HepG2 (cell line): ENCODE results near the gene BBOX1. TPM values are rescaled to one million over a fixed set of nuclear protein-coding genes. Genes with fewer than 3 reads are reported as not detected.

Experiments used
- ATAC-seq: fragments of 200-7000 bp; cut with Tn5 transposase; 3 replicates; pipeline ENCODE4 v1.9.1; 2020; ENCODE audit warnings: mild to moderate bottlenecking, moderate library complexity
- BruUV-seq: library from RNA; stranded (reverse); fragments of 400-500 nt; replicated peaks from 2 replicates; lab custom pipeline; 2021; lab: Mats Ljungman, UMichigan
- CTCF ChIA-PET: fragments of 300-600 bp; formaldehyde crosslinking; extraction: SDS; loops from one replicate; lab custom pipeline; 2021; ENCODE audit warnings: low total read pairs, inconsistent platforms, low intra/inter-chr PET ratio; lab: Yijun Ruan, JAX
- POLR2A ChIA-PET: fragments of 350-600 bp; sonication (Branson Sonifier 250); formaldehyde crosslinking; loops from one replicate; lab custom pipeline; 2020; ENCODE audit warnings: antibody characterized with exemption, inconsistent platforms; lab: Yijun Ruan, JAX
- DNase-seq: peaks from one replicate; pipeline ENCODE4 v3.0.0-alpha.2; 2015; ENCODE audit warnings: low spot score
- FAIRE-seq: peaks from 3 replicates; lab custom pipeline; 2011; peaks lifted over from hg19 to GRCh38; lab: Jason Lieb, UNC
- H2AFZ ChIP-seq: one replicate; pipeline ENCODE4 v1.6.1; 2011; ENCODE audit warnings: low read length, inconsistent platforms
- H3K27ac ChIP-seq: fragments of 300-600 bp; 3 replicates; pipeline ENCODE4 v1.8.0; 2011; ENCODE audit warnings: mixed run types, mild to moderate bottlenecking, mixed read lengths, low read length, inconsistent platforms; ENCODE audit not compliant: insufficient read depth; ENCODE audit errors: extremely low read length
- H3K27me3 ChIP-seq, 2 experiments: fragments of 200-600 bp in 1 of 2; 2 replicates in 1 of 2; 3 replicates in 1 of 2; pipeline versions ENCODE4 v1.6.0 to v1.8.0; 2011; ENCODE audit warnings: low read length in 2 of 2, mild to moderate bottlenecking in 2 of 2, moderate library complexity in 2 of 2, inconsistent platforms in 1 of 2; ENCODE audit not compliant: insufficient read depth in 2 of 2, control insufficient read depth in 1 of 2
- H3K36me3 ChIP-seq, 2 experiments: fragments of 200-600 bp in 1 of 2; replicated peaks in 1 of 2; 2 replicates in 1 of 2; 3 replicates in 1 of 2; pipeline versions ENCODE4 v1.5.1 to v1.8.0; 2011; ENCODE audit warnings: low read length in 2 of 2, inconsistent platforms in 1 of 2; ENCODE audit not compliant: insufficient read depth in 2 of 2, control insufficient read depth in 1 of 2
- H3K4me1 ChIP-seq: 2 replicates; pipeline ENCODE4 v1.5.1; 2012; ENCODE audit warnings: low read length, inconsistent platforms; ENCODE audit not compliant: insufficient read depth
- H3K4me2 ChIP-seq: 2 replicates; pipeline ENCODE4 v1.6.0; 2011; ENCODE audit warnings: low read depth, low read length, inconsistent platforms
- H3K4me3 ChIP-seq, 3 experiments: fragments of 200-600 bp in 1 of 3; sonication (generic), shearing (Covaris generic) in 1 of 3; replicated peaks in 1 of 3; 2 replicates each; pipeline ENCODE4 v1.5.1; 2011 to 2016; ENCODE audit warnings: low read length in 3 of 3, inconsistent platforms in 2 of 3, low read depth in 2 of 3, mild to moderate bottlenecking in 2 of 3, control low read depth in 1 of 3, mixed read lengths in 1 of 3; ENCODE audit not compliant: insufficient read depth in 1 of 3
- H3K79me2 ChIP-seq: one replicate; pipeline ENCODE4 v1.6.1; 2011; ENCODE audit warnings: low read length, inconsistent platforms; ENCODE audit not compliant: insufficient read depth
- H3K9ac ChIP-seq: 2 replicates; pipeline ENCODE4 v1.6.0; 2011; ENCODE audit warnings: mild to moderate bottlenecking, low read depth, low read length, inconsistent platforms; ENCODE audit not compliant: insufficient read depth
- H3K9me3 ChIP-seq: 2 replicates; pipeline ENCODE4 v1.5.1; 2012; ENCODE audit warnings: mild to moderate bottlenecking, low read length
- H4K20me1 ChIP-seq: 2 replicates; pipeline ENCODE4 v1.6.0; 2011; ENCODE audit warnings: inconsistent platforms, mild to moderate bottlenecking, low read length, moderate library complexity; ENCODE audit not compliant: insufficient read depth
- ARHGAP35 ChIP-seq: sonication (generic); formaldehyde crosslinking; IDR thresholded peaks from 2 replicates; pipeline ENCODE4 v1.9.0; 2022; ENCODE audit warnings: mild to moderate bottlenecking, inconsistent platforms, moderate library complexity, missing genetic modification reagents, borderline replicate concordance
- NCOR1 ChIP-seq: fragments of 200-600 bp; sonication (generic); IDR thresholded peaks from 2 replicates; pipeline ENCODE4 v1.7.0; 2017; ENCODE audit warnings: antibody characterized with exemption, low read length, borderline replicate concordance
- SIX4 ChIP-seq: sonication (generic); formaldehyde crosslinking; IDR thresholded peaks from 2 replicates; pipeline ENCODE4 v1.4.0; 2020; ENCODE audit warnings: missing genetic modification reagents
- WGBS: methylation state at CpG from one replicate; pipeline ENCODE4 v1.1.6; 2017; ENCODE audit warnings: low lambda C conversion rate; 5-methylcytosine and 5-hydroxymethylcytosine counted together
- in situ Hi-C: cut with HindIII; loops from 2 replicates; pipeline ENCODE4 v1.10.0; 2017; ENCODE audit warnings: low pct_unique_long_range_greater_than_20kb; ENCODE audit not compliant: extremely low pct_ligation_motif_present
- intact Hi-C: fragments of 100-400 bp; cut with micrococcal nuclease; formaldehyde crosslinking; loops from one replicate; pipeline ENCODE4 v1.10.0; 2022; ENCODE audit not compliant: unreplicated experiment
- polyA plus RNA-seq, 8 experiments: library from polyadenylated mRNA; depleted of rRNA in 3 of 8; stranded (reverse) in 7 of 8; unstranded in 1 of 8; fragments of >200 nt; fragmentation: Illumina TruSeq in 4 of 8; extraction: Trizol in 4 of 8; gene quantifications; 2 replicates each; pipeline versions ENCODE4 v1.2.1 to v1.2.3, GENCODE V29; 2011 to 2016; ENCODE audit warnings: low read depth in 4 of 8, missing spikeins in 1 of 8, mixed read lengths in 1 of 8; ENCODE audit not compliant: insufficient read depth in 1 of 8
- total RNA-seq, 5 experiments: library from RNA; depleted of rRNA; stranded (reverse); fragments of >200 nt; fragmentation: Illumina TruSeq; extraction: Trizol; gene quantifications; 2 replicates each; pipeline ENCODE4 v1.2.3, GENCODE V29; 2016; ENCODE audit warnings: low read depth in 1 of 5

Gene BBOX1
- total and polyA plus RNA-seq, 2 of the 13 experiments (the other 11 are each of a cell fraction or from before 2014, with no cell fraction given): not detected

DNA sequence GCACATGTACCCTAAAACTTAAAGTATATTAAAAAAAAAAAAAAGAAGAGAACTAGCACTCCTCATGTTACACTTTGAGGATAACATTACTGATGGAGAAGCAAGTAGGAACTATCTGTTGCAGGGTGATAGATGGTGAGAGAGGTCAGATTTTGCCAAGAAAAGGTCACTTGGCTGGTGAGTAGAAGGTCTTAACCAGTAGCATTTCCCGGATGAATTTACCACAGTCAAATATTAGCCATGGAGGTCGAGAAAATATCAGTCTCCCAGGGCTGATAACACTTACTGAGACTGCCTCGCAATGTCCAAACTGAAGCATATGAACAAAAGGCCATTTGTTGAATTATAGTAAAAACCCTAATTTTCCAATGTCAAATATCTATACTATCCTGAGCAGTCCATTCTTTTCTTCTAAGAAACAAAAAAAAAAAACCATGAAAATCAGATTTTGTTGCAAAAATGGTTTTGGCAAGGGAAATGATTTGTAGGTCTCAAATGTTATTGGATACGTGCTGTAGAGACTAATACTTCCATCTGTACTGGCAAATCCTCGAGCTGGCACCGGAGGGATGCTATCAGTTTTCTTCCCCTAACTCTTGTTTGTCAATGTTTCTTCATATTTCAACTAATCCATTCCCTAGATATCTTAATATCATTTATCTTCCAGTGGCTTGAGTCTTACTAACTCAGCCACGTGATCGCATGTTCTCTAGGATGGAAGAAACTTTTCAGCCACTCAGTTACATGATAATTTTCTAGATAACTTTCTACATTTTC is 14.5 kb upstream of the BBOX1 start:
- Histone ChIP-seq H2AFZ (no peak overlapping the region), H3K27me3 (no peaks in the 10 kb centered on the region), H3K9ac (no peak overlapping the region), H3K79me2 (no peaks in the 10 kb centered on the region), H3K36me3 (no peaks in the 10 kb centered on the region), H4K20me1 (no peaks in the 10 kb centered on the region), H3K4me3 (no peak overlapping the region), H3K9me3 (no peaks in the 10 kb centered on the region), H3K4me2 (peak overlapping the region; percentile 32; the same call in 1 of the 2 replicates), H3K27ac (no peak overlapping the region), H3K4me1 (peaks cover 18% of the 10 kb centered on the region)
- ChIA-PET POLR2A (no interaction called here), CTCF (no interaction called here)
- TF ChIP-seq SIX4 (CRISPR knock-in tag): no peak
- TF ChIP-seq NCOR1: no peak
- in situ Hi-C loops: no loop called here
- FAIRE-seq (no peak), DNase-seq (no peak), ATAC-seq (peak; percentile 35; the same call in 2 of the 3 replicates)
- no TSS peak for BruUV-seq
- 71% methylated on average over 8 of the region's 8 CpGs for WGBS
- intact Hi-C loops: no loop called here

DNA sequence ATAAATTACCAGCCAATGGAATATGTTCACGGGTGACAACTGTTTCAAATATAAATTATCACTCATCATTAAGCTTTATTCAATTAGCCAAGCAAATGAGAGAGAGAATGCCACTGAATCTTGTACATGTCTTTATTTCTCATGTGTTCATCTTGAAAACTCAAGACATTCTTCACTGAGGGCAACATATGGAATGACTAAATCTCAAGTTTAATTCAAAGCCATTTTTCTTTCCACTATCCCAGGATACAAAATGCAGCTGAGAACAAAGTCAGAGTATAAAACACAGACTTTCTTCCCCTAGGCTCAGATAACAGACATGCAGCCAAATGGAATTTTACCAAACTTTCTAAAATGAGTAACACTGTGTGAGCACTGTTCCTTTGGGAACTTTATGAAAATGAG is 12.1 kb upstream of the BBOX1 start:
- BruUV-seq: no TSS peak
- no peak overlapping the region for H3K4me3 ChIP-seq
- TF ChIP-seq ARHGAP35 (CRISPR knock-in tag): no peak
- intact Hi-C loops (no loop called here), in situ Hi-C loops (no loop called here)
- 50% methylated on average over 1 of the region's 1 CpG for WGBS
- no peaks in the 10 kb centered on the region for H3K9me3 ChIP-seq
- peaks cover 18% of the 10 kb centered on the region for H3K4me1 ChIP-seq
- no peaks in the 10 kb centered on the region for H3K79me2 ChIP-seq
- H3K4me2 ChIP-seq: no peak overlapping the region
- no peak overlapping the region for H3K27ac ChIP-seq
- H3K9ac ChIP-seq: no peak overlapping the region
- POLR2A ChIA-PET: no interaction called here
- no peak for FAIRE-seq
- no peak overlapping the region for H2AFZ ChIP-seq
- no peak for DNase-seq
- ATAC-seq: no peak
- no peaks in the 10 kb centered on the region for H3K27me3 ChIP-seq
- CTCF ChIA-PET: no interaction called here
- no peaks in the 10 kb centered on the region for H4K20me1 ChIP-seq
- no peaks in the 10 kb centered on the region for H3K36me3 ChIP-seq
